ENCODE data around the gene SLC22A8.
"Not testable (repeated sequence)": the region's sequence is repeated elsewhere in the genome, so short reads cannot be mapped to it uniquely, and the experiment has no call there.

The SLC22A8 gene

GRCh38 chr11:62948765-62949320 lies 66.8 kb downstream of the SLC22A8 start:
- CTCF ChIA-PET, result interaction anchor here (1.0 to 1.5 kb wide), 4 partner anchors 27 to 75 kb away, joined by 3 to 7 read pairs (median 4); no protein-coding TSS in a partner anchor
- DNase-seq (ENCODE audit: extremely low spot score), result no peak
- TF ChIP-seq CTCF (IDR thresholded peaks at IDR 0.05; ENCODE audit: control extremely low read depth, extremely low read depth, low read depth, missing control alignments), result no peak
- POLR2A ChIA-PET, result interaction anchor here (0.6 kb wide), 1 partner anchor 63 kb away, joined by 3 read pairs; no protein-coding TSS in a partner anchor

- CTCF ChIA-PET; POLR2A ChIA-PET; DNase-seq (ENCODE audit: extremely low spot score): not testable (repeated sequence)
Observed at GRCh38 chr11:62945538-62945937, 70.1 kb downstream of the SLC22A8 start.

Data from GM10248 (cell line).